ENCODE data around the gene HOXA6. TPM values are rescaled to one million over a fixed set of nuclear protein-coding genes. Genes with fewer than 3 reads are reported as not detected.
A peak's percentile ranks its signal among the peaks of the same experiment; 100 is the strongest.

The HOXA6 gene
- total and polyA plus RNA-seq, 2 experiments from 2014 or later, result not detected

DNA sequence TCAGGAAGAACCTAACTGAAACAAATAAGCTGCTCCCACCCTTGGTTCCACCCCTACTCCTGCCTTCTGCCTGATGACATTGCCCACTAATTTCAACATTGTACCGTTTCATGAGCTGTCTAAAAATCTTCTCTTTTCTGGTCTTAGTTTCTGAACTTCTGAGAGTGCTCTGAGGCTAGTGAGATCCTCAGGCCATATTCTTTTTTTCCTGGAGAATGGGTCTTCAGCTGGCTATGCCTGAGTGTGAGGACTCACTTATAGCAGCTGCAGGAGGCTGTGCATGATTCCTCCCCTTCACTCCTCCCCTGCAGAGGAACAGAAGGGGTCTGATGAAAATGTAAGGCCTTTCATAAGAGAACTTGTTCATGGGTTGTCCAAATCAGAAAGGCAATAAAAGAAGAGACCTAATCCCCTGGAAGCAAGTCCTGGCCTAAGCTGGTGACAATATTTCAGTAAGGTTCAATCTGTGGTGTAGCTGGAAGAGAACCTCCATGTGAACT, 28.1 kb downstream of the HOXA6 start:
- Histone ChIP-seq H3K4me2 (no peak overlapping the region), H3K27ac (ENCODE audit: low read depth) (no peak overlapping the region), H3K4me3 (no peak overlapping the region), H3K27me3 (ENCODE audit: insufficient read depth) (peaks cover 100% of the 10 kb centered on the region), H4K20me1 (replicated peaks; ENCODE audit: insufficient read depth) (peaks cover 68% of the 10 kb centered on the region), H3K79me2 (replicated peaks; ENCODE audit: insufficient read depth) (no peaks in the 10 kb centered on the region), H3K9me2 (ENCODE audit: insufficient read depth) (no peaks in the 10 kb centered on the region), H3K36me3 (ENCODE audit: insufficient read depth) (no peaks in the 10 kb centered on the region), H2AFZ (no peak overlapping the region), H3K4me1 (ENCODE audit: insufficient read depth) (peaks cover 29% of the 10 kb centered on the region), H3F3A (replicated peaks; ENCODE audit: low read depth) (peaks cover 44% of the 10 kb centered on the region)
- TF ChIP-seq EZH2 (IDR thresholded peaks at IDR 0.05; ENCODE audit: low read depth, unreplicated experiment) (peak; percentile 63), NANOG (IDR thresholded peaks at IDR 0.05; ENCODE audit: borderline replicate concordance) (no peak), ZNF114 (CRISPR knock-in tag; IDR thresholded peaks at IDR 0.05) (no peak), STAT1 (IDR thresholded peaks at IDR 0.05; ENCODE audit: unreplicated experiment) (no peak), JUNB (IDR thresholded peaks at IDR 0.05; ENCODE audit: unreplicated experiment) (no peak)
- TF ChIP-seq, protein P1, sequence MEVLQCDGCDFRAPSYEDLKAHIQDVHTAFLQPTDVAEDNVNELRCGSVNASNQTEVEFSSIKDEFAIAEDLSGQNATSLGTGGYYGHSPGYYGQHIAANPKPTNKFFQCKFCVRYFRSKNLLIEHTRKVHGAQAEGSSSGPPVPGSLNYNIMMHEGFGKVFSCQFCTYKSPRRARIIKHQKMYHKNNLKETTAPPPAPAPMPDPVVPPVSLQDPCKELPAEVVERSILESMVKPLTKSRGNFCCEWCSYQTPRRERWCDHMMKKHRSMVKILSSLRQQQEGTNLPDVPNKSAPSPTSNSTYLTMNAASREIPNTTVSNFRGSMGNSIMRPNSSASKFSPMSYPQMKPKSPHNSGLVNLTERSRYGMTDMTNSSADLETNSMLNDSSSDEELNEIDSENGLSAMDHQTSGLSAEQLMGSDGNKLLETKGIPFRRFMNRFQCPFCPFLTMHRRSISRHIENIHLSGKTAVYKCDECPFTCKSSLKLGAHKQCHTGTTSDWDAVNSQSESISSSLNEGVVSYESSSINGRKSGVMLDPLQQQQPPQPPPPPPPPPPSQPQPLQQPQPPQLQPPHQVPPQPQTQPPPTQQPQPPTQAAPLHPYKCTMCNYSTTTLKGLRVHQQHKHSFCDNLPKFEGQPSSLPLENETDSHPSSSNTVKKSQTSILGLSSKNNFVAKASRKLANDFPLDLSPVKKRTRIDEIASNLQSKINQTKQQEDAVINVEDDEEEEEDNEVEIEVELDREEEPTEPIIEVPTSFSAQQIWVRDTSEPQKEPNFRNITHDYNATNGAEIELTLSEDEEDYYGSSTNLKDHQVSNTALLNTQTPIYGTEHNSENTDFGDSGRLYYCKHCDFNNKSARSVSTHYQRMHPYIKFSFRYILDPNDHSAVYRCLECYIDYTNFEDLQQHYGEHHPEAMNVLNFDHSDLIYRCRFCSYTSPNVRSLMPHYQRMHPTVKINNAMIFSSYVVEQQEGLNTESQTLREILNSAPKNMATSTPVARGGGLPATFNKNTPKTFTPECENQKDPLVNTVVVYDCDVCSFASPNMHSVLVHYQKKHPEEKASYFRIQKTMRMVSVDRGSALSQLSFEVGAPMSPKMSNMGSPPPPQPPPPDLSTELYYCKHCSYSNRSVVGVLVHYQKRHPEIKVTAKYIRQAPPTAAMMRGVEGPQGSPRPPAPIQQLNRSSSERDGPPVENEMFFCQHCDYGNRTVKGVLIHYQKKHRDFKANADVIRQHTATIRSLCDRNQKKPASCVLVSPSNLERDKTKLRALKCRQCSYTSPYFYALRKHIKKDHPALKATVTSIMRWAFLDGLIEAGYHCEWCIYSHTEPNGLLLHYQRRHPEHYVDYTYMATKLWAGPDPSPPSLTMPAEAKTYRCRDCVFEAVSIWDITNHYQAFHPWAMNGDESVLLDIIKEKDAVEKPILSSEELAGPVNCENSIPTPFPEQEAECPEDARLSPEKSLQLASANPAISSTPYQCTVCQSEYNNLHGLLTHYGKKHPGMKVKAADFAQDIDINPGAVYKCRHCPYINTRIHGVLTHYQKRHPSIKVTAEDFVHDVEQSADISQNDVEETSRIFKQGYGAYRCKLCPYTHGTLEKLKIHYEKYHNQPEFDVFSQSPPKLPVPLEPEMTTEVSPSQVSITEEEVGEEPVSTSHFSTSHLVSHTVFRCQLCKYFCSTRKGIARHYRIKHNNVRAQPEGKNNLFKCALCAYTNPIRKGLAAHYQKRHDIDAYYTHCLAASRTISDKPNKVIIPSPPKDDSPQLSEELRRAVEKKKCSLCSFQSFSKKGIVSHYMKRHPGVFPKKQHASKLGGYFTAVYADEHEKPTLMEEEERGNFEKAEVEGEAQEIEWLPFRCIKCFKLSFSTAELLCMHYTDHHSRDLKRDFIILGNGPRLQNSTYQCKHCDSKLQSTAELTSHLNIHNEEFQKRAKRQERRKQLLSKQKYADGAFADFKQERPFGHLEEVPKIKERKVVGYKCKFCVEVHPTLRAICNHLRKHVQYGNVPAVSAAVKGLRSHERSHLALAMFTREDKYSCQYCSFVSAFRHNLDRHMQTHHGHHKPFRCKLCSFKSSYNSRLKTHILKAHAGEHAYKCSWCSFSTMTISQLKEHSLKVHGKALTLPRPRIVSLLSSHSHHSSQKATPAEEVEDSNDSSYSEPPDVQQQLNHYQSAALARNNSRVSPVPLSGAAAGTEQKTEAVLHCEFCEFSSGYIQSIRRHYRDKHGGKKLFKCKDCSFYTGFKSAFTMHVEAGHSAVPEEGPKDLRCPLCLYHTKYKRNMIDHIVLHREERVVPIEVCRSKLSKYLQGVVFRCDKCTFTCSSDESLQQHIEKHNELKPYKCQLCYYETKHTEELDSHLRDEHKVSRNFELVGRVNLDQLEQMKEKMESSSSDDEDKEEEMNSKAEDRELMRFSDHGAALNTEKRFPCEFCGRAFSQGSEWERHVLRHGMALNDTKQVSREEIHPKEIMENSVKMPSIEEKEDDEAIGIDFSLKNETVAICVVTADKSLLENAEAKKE (CRISPR knock-in tag; IDR thresholded peaks at IDR 0.05), result no peak
- TF ChIP-seq, protein P2, sequence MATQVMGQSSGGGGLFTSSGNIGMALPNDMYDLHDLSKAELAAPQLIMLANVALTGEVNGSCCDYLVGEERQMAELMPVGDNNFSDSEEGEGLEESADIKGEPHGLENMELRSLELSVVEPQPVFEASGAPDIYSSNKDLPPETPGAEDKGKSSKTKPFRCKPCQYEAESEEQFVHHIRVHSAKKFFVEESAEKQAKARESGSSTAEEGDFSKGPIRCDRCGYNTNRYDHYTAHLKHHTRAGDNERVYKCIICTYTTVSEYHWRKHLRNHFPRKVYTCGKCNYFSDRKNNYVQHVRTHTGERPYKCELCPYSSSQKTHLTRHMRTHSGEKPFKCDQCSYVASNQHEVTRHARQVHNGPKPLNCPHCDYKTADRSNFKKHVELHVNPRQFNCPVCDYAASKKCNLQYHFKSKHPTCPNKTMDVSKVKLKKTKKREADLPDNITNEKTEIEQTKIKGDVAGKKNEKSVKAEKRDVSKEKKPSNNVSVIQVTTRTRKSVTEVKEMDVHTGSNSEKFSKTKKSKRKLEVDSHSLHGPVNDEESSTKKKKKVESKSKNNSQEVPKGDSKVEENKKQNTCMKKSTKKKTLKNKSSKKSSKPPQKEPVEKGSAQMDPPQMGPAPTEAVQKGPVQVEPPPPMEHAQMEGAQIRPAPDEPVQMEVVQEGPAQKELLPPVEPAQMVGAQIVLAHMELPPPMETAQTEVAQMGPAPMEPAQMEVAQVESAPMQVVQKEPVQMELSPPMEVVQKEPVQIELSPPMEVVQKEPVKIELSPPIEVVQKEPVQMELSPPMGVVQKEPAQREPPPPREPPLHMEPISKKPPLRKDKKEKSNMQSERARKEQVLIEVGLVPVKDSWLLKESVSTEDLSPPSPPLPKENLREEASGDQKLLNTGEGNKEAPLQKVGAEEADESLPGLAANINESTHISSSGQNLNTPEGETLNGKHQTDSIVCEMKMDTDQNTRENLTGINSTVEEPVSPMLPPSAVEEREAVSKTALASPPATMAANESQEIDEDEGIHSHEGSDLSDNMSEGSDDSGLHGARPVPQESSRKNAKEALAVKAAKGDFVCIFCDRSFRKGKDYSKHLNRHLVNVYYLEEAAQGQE (IDR thresholded peaks at IDR 0.05; ENCODE audit: unreplicated experiment), result no peak
- Mint-ChIP-seq H3K27me3 (ENCODE audit: insufficient read depth, low read depth, poor library complexity) (peaks cover 100% of the 10 kb centered on the region), H3K4me3 (no peak overlapping the region), H3K36me3 (ENCODE audit: low read depth) (no peaks in the 10 kb centered on the region), H3K27ac (no peak overlapping the region), H3K4me1 (peaks cover 14% of the 10 kb centered on the region), H3K9me3 (peaks cover 10% of the 10 kb centered on the region; the same call in 1 of the 3 replicates)
- ATAC-seq (no peak), DNase-seq (ENCODE audit: low spot score) (no peak)

All from GM23338 (cell line).